Left ventricle myocardium inferior (tissue), 1 donor: ENCODE measurements around the gene WDR33. TPM values are rescaled to one million over a fixed set of nuclear protein-coding genes. Genes with fewer than 3 reads are reported as not detected.
A peak's percentile ranks its signal among the peaks of the same experiment; 100 is the strongest.
"Not testable (repeated sequence)": the region's sequence is repeated elsewhere in the genome, so short reads cannot be mapped to it uniquely, and the experiment has no call there.

Experiments used
- DNase-seq: peaks from one replicate; pipeline ENCODE4 v3.0.0-alpha.2; 2020
- H3K27ac ChIP-seq: fragments of 200-600 bp; replicated peaks from 2 replicates; pipeline ENCODE4 v1.8.0; 2021
- H3K27me3 ChIP-seq: fragments of 200-600 bp; 2 replicates; pipeline ENCODE4 v1.8.0; 2021; ENCODE audit warnings: low read depth
- H3K36me3 ChIP-seq: fragments of 200-600 bp; 2 replicates; pipeline ENCODE4 v1.8.0; 2021
- H3K4me1 ChIP-seq: fragments of 200-600 bp; 2 replicates; pipeline ENCODE4 v1.8.0; 2021
- H3K4me3 ChIP-seq: fragments of 200-600 bp; 2 replicates; pipeline ENCODE4 v1.8.0; 2021; ENCODE audit warnings: mild to moderate bottlenecking, moderate library complexity
- H3K9me3 ChIP-seq: fragments of 200-600 bp; replicated peaks from 2 replicates; pipeline ENCODE4 v1.8.0; 2021
- intact Hi-C: fragments of 100-400 bp; cut with micrococcal nuclease; formaldehyde crosslinking; loops from one replicate; pipeline ENCODE4 v1.11.0; 2022
- total RNA-seq: library from RNA; stranded (reverse); fragmentation: NEBNext Ultra II Directional; extraction: Animal tissue kit (Norgen Biotek cat#: 25700); gene quantifications from one replicate; pipeline ENCODE4 v1.2.1, GENCODE V29; 2021
- TF ChIP-seq, protein P1 (sequence below): fragments of 200-600 bp; IDR thresholded peaks from 2 replicates; pipeline ENCODE4 v1.8.0; 2021; ENCODE audit warnings: antibody characterized with exemption, mild to moderate bottlenecking, borderline replicate concordance
- donor health status: DM: no; HTN: yes; CAD: no; lungs with severe emphysema.

WDR33 gene
- total RNA-seq, 1 donor from 2014 or later = 38.9 TPM

DNA sequence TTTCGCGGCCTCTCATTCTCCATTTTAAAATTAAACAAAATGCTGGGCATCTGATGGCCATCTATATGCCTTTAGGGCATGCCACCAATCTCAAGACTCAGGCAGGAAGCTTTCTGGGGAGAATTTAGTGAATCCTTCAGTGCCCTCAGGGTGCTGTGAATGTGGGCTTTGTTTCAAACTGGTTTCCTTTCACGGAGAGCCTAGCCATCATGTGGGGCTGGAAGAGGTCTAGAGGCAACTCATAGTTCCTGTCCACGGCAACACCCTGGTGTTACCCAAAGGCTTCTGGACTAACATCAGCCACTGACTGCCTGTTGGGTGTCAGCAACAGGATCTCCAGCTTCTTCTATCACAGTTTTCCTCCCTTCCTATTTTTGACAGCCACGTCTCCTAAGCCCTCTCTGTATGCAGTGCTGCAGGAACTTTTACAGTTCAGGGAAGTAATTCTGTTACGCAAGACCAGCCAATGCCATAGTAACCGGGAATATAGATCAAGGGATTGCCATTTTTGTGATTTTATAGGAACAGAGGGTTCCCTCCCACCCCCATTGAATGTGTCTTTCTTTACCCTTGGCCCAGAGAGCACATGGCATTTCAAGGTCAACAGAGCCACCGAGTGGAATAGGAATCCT lies 7.9 kb upstream of the WDR33 start:
- TF ChIP-seq, protein P1, sequence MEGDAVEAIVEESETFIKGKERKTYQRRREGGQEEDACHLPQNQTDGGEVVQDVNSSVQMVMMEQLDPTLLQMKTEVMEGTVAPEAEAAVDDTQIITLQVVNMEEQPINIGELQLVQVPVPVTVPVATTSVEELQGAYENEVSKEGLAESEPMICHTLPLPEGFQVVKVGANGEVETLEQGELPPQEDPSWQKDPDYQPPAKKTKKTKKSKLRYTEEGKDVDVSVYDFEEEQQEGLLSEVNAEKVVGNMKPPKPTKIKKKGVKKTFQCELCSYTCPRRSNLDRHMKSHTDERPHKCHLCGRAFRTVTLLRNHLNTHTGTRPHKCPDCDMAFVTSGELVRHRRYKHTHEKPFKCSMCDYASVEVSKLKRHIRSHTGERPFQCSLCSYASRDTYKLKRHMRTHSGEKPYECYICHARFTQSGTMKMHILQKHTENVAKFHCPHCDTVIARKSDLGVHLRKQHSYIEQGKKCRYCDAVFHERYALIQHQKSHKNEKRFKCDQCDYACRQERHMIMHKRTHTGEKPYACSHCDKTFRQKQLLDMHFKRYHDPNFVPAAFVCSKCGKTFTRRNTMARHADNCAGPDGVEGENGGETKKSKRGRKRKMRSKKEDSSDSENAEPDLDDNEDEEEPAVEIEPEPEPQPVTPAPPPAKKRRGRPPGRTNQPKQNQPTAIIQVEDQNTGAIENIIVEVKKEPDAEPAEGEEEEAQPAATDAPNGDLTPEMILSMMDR = no peak
- Histone ChIP-seq H3K27ac (no peak overlapping the region), H3K36me3 (no peaks in the 10 kb centered on the region), H3K4me3 (no peak overlapping the region), H3K4me1 (no peaks in the 10 kb centered on the region), H3K27me3 (no peaks in the 10 kb centered on the region), H3K9me3 (peaks cover 33% of the 10 kb centered on the region)
- intact Hi-C loops = no loop called here
- DNase-seq = no peak

DNA sequence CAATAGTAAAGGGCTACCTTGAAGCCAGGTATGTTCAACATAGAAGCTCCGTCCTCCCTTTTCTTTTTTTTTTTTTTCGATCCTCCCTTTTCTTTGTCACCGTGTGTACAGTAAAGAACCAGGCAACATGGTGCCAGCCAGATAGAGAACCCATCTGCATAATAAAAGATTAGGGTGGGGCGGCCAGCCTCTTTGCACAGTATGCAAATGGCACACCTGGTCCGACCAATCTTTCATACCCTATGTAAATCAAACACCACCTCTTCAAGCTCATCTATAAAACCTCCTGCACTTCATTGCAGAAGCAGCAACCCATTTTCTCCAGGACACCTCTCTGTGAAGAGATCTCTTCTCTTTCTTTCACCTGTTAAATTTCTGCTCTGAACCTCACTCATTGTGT lies 7.3 kb upstream of the WDR33 start:
- Histone ChIP-seq H3K9me3 (peaks cover 33% of the 10 kb centered on the region), H3K4me1 (no peaks in the 10 kb centered on the region), H3K36me3 (no peaks in the 10 kb centered on the region), H3K27ac (no peak overlapping the region), H3K4me3 (no peak overlapping the region), H3K27me3 (no peaks in the 10 kb centered on the region)
- DNase-seq = no peak
- TF ChIP-seq, protein P1 = no peak
- intact Hi-C loops = no loop called here

DNA sequence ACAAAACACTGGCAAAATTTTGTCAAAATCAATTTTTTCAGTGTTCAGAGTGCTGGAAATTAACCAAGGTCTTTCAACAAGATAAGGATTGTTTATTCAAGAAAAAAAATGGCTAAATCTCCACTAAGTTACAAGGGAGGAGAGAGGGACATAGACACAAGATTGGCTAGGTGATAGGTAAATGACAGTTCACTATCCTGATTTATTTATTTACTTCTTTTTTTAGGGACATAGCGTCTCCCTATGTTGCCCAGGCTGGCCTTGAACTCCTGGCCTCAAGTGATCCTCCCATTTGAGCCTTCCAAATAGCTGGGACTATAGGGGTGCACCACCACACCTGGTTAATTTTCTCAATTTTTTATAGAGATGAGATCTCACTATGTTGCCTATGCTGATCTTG lies 3.7 kb upstream of the WDR33 start:
- DNase-seq = no peak
- H3K4me1 ChIP-seq = peaks cover 20% of the 10 kb centered on the region
- H3K4me3 ChIP-seq = no peak overlapping the region
- peaks cover 13% of the 10 kb centered on the region for H3K9me3 ChIP-seq
- H3K27me3 ChIP-seq = no peaks in the 10 kb centered on the region
- TF ChIP-seq, protein P1 = no peak
- H3K27ac ChIP-seq = no peak overlapping the region
- no peaks in the 10 kb centered on the region for H3K36me3 ChIP-seq
- intact Hi-C loops = no loop called here

DNA sequence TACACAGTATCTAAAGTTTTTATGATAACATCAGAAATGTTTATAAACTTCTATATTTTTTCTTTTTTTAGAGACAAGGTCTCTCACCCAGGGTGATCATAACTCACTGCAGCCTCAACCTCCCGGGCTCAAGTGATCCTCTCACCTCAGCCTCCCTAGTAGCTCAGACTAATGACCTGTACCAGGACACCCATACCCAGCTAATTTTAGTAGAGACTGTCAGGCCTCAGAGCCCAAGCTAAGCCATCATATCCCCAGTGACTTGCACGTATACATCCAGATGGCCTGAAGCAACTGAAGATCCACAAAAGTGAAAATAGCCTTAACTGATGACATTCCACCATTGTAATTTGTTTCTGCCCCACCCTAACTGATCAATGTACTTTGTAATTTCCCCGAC lies 1.5 kb upstream of the WDR33 start:
- intact Hi-C loops, DNase-seq: not testable (repeated sequence)
- H3K4me1 ChIP-seq = peaks cover 43% of the 10 kb centered on the region

DNA sequence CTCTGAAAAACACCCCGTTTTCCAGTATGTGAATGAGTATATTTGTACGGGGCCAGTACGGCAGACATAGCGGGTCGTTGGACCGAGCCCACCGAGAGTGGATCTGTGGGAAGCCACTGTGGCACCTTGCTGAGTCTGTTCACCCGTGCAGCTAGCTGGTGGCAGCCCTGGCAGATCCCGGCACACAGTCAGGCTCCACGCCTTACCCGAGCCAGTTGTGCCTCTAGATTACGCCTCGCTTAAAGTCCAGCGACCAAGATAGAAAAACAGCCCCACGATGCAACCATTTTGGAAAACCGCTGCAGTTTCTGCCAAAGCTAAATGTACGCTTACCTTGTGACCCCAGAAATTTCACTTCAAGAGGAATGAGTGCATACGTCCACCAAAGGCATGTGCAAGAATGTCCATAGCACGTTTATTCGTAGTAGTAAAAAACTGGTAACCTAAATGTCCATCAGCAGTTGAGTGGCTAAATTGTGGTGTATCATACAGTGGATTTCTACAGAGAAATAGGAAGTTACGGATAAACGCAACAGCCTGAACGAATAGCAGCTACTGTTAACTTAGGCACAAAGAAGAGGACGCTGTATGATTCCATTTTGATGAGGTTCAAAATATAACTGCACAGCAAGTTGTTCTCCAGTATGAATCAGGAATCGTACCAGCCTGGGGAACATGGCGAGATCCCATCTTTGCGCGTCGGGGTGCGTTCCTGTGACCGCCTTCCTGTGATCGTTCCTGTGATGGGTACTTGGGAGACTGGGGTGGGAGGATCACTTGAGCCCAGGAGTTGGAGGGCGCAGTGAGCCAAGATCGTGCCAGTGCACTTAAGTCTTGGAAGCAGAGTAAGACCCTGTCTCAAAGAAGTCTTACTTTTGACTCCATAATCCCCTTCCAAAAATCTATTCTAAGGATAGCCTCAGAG lies 688 bp upstream of the WDR33 start:
- peak overlapping the region; percentile 80 for H3K4me3 ChIP-seq

More for the DNA sequence above, 1.5 kb upstream of the WDR33 start:
- not testable (repeated sequence) for H3K4me3 ChIP-seq, H3K9me3 ChIP-seq, H3K27ac ChIP-seq, H3K36me3 ChIP-seq, H3K27me3 ChIP-seq

More for the DNA sequence above, 688 bp upstream of the WDR33 start:
- TF ChIP-seq, protein P1 = no peak
- H3K4me1 ChIP-seq = peaks cover 51% of the 10 kb centered on the region
- H3K27ac ChIP-seq = peak overlapping the region; percentile 89
- H3K9me3 ChIP-seq = no peaks in the 10 kb centered on the region
- H3K27me3 ChIP-seq = no peaks in the 10 kb centered on the region
- no peaks in the 10 kb centered on the region for H3K36me3 ChIP-seq
- intact Hi-C loops = no loop called here
- DNase-seq = peak; percentile 18
